Thymus (tissue), 11 donors: ENCODE results near the gene CD164L2. TPM values are rescaled to one million over a fixed set of nuclear protein-coding genes. Genes with fewer than 3 reads are reported as not detected.
"Not testable (repeated sequence)": the region's sequence is repeated elsewhere in the genome, so short reads cannot be mapped to it uniquely, and the experiment has no call there.

Experiments
- DNase-seq, 9 donors: peaks; one replicate each; pipeline ENCODE4 v3.0.0-alpha.2; 2013; ENCODE audit warnings: low spot score in 9 of 9, low read depth in 6 of 9, missing footprints in 1 of 9
- H3K27ac ChIP-seq, 2 donors: one replicate each; pipeline ENCODE4 v1.5.1; 2013; ENCODE audit warnings: control low read depth in 1 of 2, low read depth in 1 of 2, low read length in 1 of 2, mild to moderate bottlenecking in 1 of 2, moderate library complexity in 1 of 2
- H3K27me3 ChIP-seq, 2 donors: one replicate each; pipeline ENCODE4 v1.5.1; 2013; ENCODE audit warnings: low read length in 1 of 2; ENCODE audit not compliant: control insufficient read depth in 2 of 2, insufficient read depth in 1 of 2
- H3K36me3 ChIP-seq, 2 donors: one replicate each; pipeline ENCODE4 v1.5.1; 2013; ENCODE audit warnings: low read length in 1 of 2, mild to moderate bottlenecking in 1 of 2, moderate library complexity in 1 of 2; ENCODE audit not compliant: control insufficient read depth in 2 of 2, insufficient read depth in 2 of 2
- H3K4me1 ChIP-seq, 2 donors: one replicate each; pipeline ENCODE4 v1.5.1; 2013; ENCODE audit warnings: low read length in 2 of 2; ENCODE audit not compliant: control insufficient read depth in 2 of 2, insufficient read depth in 2 of 2
- H3K4me3 ChIP-seq, 2 donors: one replicate each; pipeline ENCODE4 v1.5.1; 2013; ENCODE audit warnings: low read length in 2 of 2, control low read depth in 1 of 2, mild to moderate bottlenecking in 1 of 2
- H3K9me3 ChIP-seq, 2 donors: one replicate each; pipeline ENCODE4 v1.5.1; 2013; ENCODE audit warnings: low read length in 1 of 2, mild to moderate bottlenecking in 1 of 2; ENCODE audit not compliant: control insufficient read depth in 2 of 2, insufficient read depth in 1 of 2
- WGBS: extraction: QIAGEN DNeasy Blood & Tissue Kit; methylation state at CpG from one replicate; pipeline ENCODE4 v1.1.7; 2013; 5-methylcytosine and 5-hydroxymethylcytosine counted together
- polyA plus RNA-seq: library from polyadenylated mRNA; stranded (reverse); fragments of 200-250 nt; gene quantifications from one replicate; pipeline ENCODE4 v1.2.3, GENCODE V29; 2013
- total RNA-seq: library from RNA; stranded (reverse); fragments of 120-200 nt; gene quantifications from one replicate; pipeline ENCODE4 v1.2.4, GENCODE V29; 2013
- donor health status: healthy.

Gene CD164L2
- total and polyA plus RNA-seq, 2 donors, result 0.05 to 2.4 TPM

GRCh38 chr1:27408151-27408550, 25.0 kb upstream of the CD164L2 start:
- no peaks in the 10 kb centered on the region for H3K9me3 ChIP-seq
- no peak for DNase-seq
- H3K36me3 ChIP-seq, result peaks cover 66 to 68% of the 10 kb centered on the region in 2 donors
- no peak overlapping the region for H3K27ac ChIP-seq
- no peak overlapping the region for H3K4me3 ChIP-seq
- peaks cover 14 to 36% of the 10 kb centered on the region in 2 donors for H3K4me1 ChIP-seq
- H3K27me3 ChIP-seq, result no peaks in the 10 kb centered on the region
- WGBS, result 97% methylated on average over 9 of the region's 9 CpGs

- DNase-seq, H3K9me3 ChIP-seq, H3K27me3 ChIP-seq, H3K4me3 ChIP-seq: not testable (repeated sequence)
- peaks cover 53 to 54% of the 10 kb centered on the region in 2 donors for H3K36me3 ChIP-seq
- H3K27ac ChIP-seq, result peak overlapping the region in 1 of 2 donors; percentile 26
- H3K4me1 ChIP-seq, result peaks cover 22 to 48% of the 10 kb centered on the region in 2 donors
- WGBS, result 87% methylated on average over 2 of the region's 2 CpGs
Measured at GRCh38 chr1:27406791-27407190, 23.7 kb upstream of the CD164L2 start.

DNA sequence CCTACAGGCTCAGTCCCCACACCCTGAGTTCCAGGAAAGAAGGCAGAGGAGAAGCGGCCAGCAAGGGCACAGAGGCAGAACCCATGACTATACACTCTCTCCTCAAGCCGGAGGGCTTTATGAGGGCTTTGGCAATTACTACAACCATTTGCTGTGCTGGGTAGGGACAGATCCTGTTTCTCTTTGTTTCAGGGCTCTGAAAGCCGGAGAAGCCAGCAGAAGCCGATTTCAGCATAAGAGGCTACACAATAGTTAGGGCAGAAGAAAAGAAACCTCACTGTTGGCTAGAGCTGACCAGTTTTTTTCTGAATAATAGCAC, 23.2 kb upstream of the CD164L2 start:
- H3K4me3 ChIP-seq, result no peak overlapping the region
- WGBS, result 91% methylated on average over 4 of the region's 4 CpGs
- no peak for DNase-seq
- H3K4me1 ChIP-seq, result peaks cover 22 to 53% of the 10 kb centered on the region in 2 donors
- H3K36me3 ChIP-seq, result peaks cover 51% of the 10 kb centered on the region in 2 donors
- H3K27me3 ChIP-seq, result no peaks in the 10 kb centered on the region
- peak overlapping the region; percentile 21 to 22 for H3K27ac ChIP-seq
- no peaks in the 10 kb centered on the region for H3K9me3 ChIP-seq

GRCh38 chr1:27405598-27406361, 22.6 kb upstream of the CD164L2 start:
- not testable (repeated sequence) for H3K4me3 ChIP-seq, DNase-seq, H3K27me3 ChIP-seq, H3K9me3 ChIP-seq
- Histone ChIP-seq H3K4me1 (peaks cover 22 to 58% of the 10 kb centered on the region in 2 donors), H3K27ac (peak overlapping the region; percentile 21 to 22), H3K36me3 (peaks cover 46% of the 10 kb centered on the region in 2 donors)
- WGBS, result 98% methylated on average over 17 of the region's 18 CpGs

- Histone ChIP-seq H3K9me3 (no peaks in the 10 kb centered on the region), H3K27me3 (no peaks in the 10 kb centered on the region), H3K4me1 (peaks cover 22 to 59% of the 10 kb centered on the region in 2 donors), H3K4me3 (no peak overlapping the region), H3K36me3 (peaks cover 39% of the 10 kb centered on the region in 2 donors), H3K27ac (peak overlapping the region; percentile 66 to 89)
- WGBS, result 87% methylated on average over 13 of the region's 13 CpGs
- DNase-seq, result no peak
Measured at GRCh38 chr1:27405074-27405473, 21.9 kb upstream of the CD164L2 start.

GRCh38 chr1:27403931-27404330, 20.8 kb upstream of the CD164L2 start:
- H3K27ac ChIP-seq, result peak overlapping the region; percentile 89
- no peak for DNase-seq
- H3K4me3 ChIP-seq, result peak overlapping the region in 1 of 2 donors; percentile 8
- H3K36me3 ChIP-seq, result peaks cover 28 to 29% of the 10 kb centered on the region in 2 donors
- H3K27me3 ChIP-seq, result no peaks in the 10 kb centered on the region
- no peaks in the 10 kb centered on the region for H3K9me3 ChIP-seq
- peaks cover 22 to 65% of the 10 kb centered on the region in 2 donors for H3K4me1 ChIP-seq

GRCh38 chr1:27403065-27403726, 20.1 kb upstream of the CD164L2 start:
- no peaks in the 10 kb centered on the region for H3K9me3 ChIP-seq
- peak overlapping the region; percentile 89 for H3K27ac ChIP-seq
- 10% methylated on average over 24 of the region's 24 CpGs for WGBS
- peak overlapping the region; percentile 10 to 18 for H3K4me3 ChIP-seq
- no peaks in the 10 kb centered on the region for H3K27me3 ChIP-seq
- H3K36me3 ChIP-seq, result peaks cover 21 to 22% of the 10 kb centered on the region in 2 donors
- DNase-seq, result peak in 7 of 9 donors; percentile 32 to 84 (median 55)
- peaks cover 22 to 71% of the 10 kb centered on the region in 2 donors for H3K4me1 ChIP-seq

DNA sequence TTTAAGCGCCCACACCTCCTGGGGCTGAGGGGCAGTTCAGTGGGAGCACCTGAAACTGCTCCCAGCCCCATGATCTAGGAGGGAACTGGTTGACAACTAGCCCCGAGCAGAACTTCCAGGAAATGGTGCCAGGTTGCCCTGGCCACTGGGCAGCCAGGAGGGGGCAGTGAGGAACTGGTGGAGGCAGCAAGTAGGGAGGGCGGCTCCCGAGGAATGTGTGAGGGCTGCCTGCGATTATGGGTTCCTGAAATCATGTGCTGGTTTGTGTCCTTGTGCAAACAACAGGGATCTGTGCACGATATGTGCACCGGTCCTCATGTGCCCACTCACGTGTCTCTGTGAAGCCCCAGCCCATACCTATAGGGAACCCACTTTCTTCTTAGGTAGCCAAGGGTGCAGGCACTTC, 19.2 kb upstream of the CD164L2 start:
- Histone ChIP-seq H3K4me1 (peaks cover 22 to 67% of the 10 kb centered on the region in 2 donors), H3K4me3 (no peak overlapping the region), H3K27ac (peak overlapping the region; percentile 89), H3K27me3 (no peaks in the 10 kb centered on the region), H3K36me3 (peaks cover 12 to 13% of the 10 kb centered on the region in 2 donors), H3K9me3 (no peaks in the 10 kb centered on the region)
- WGBS, result 64% methylated on average over 8 of the region's 8 CpGs
- DNase-seq, result no peak

DNA sequence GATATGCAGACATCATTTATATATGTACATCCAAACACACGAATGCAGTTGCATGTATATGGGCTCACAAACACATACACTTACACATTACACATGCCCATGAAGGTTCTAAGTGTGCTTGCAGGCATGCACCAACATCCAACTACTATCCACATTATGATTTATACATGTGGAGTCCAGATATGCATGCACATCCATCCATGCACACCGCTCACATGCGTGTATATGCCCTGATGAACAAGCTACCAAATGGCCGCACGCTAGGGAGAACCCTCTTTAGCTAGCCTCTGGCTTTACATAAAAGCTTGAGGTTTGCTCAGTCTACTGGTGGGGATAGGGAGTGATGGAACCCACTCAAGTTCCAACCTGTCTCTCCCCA, 17.8 kb upstream of the CD164L2 start:
- Histone ChIP-seq H3K4me1 (peaks cover 22 to 64% of the 10 kb centered on the region in 2 donors), H3K36me3 (peaks cover under 1% of the 10 kb centered on the region in 2 donors), H3K9me3 (no peaks in the 10 kb centered on the region), H3K4me3 (no peak overlapping the region), H3K27ac (no peak overlapping the region), H3K27me3 (no peaks in the 10 kb centered on the region)
- DNase-seq, result no peak
- WGBS, result 99% methylated on average over 5 of the region's 5 CpGs
